WTC11 (cell line): ENCODE measurements around the gene LRIT3. TPM values are rescaled to one million over a fixed set of nuclear protein-coding genes. Genes with fewer than 3 reads are reported as not detected.

Experiments used
- ATAC-seq: fragments of 200-7000 bp; cut with Tn5 transposase; 2 replicates; pipeline ENCODE4 v1.10.0; 2021; ENCODE audit warnings: mild to moderate bottlenecking, moderate library complexity
- CTCF ChIA-PET: fragments of 300-600 bp; sonication (Branson Sonifier 250); formaldehyde crosslinking; loops from one replicate; lab custom pipeline; 2021; ENCODE audit warnings: antibody characterized with exemption; lab: Charles Lee
- POLR2A ChIA-PET: fragments of 350-600 bp; sonication (Branson Sonifier 250); formaldehyde crosslinking; loops from one replicate; lab custom pipeline; 2021; ENCODE audit warnings: antibody characterized with exemption; lab: Charles Lee
- DNase-seq: peaks from one replicate; pipeline ENCODE4 v3.0.0; 2021; ENCODE audit warnings: low spot score
- H3K27ac Mint-ChIP-seq: 2 replicates; pipeline ENCODE4 v1.8.0; 2021; ENCODE audit warnings: mixed read lengths
- H3K27me3 Mint-ChIP-seq: 2 replicates; pipeline ENCODE4 v1.8.0; 2021; ENCODE audit warnings: low read depth, mild to moderate bottlenecking, moderate library complexity, mixed read lengths
- H3K36me3 Mint-ChIP-seq: 2 replicates; pipeline ENCODE4 v1.8.0; 2021; ENCODE audit warnings: mixed read lengths
- H3K4me1 Mint-ChIP-seq: 2 replicates; pipeline ENCODE4 v1.8.0; 2022; ENCODE audit warnings: mixed read lengths
- H3K4me3 Mint-ChIP-seq: 2 replicates; pipeline ENCODE4 v1.8.0; 2021; ENCODE audit warnings: mild to moderate bottlenecking, moderate library complexity, mixed read lengths
- H3K9me3 Mint-ChIP-seq: 2 replicates; pipeline ENCODE4 v1.8.0; 2021; ENCODE audit warnings: mixed read lengths
- ATF1 ChIP-seq: sonication (generic); formaldehyde crosslinking; IDR thresholded peaks from 2 replicates; pipeline ENCODE4 v1.8.1; 2023; ENCODE audit warnings: mild to moderate bottlenecking, moderate library complexity, missing genetic modification reagents
- CREB1 ChIP-seq: sonication (generic); formaldehyde crosslinking; IDR thresholded peaks from 2 replicates; pipeline ENCODE4 v1.8.0; 2023; ENCODE audit warnings: mild to moderate bottlenecking, missing genetic modification reagents
- JUN ChIP-seq: sonication (generic); formaldehyde crosslinking; IDR thresholded peaks from 2 replicates; pipeline ENCODE4 v1.8.0; 2023; ENCODE audit warnings: mild to moderate bottlenecking, missing genetic modification reagents
- NR1H2 ChIP-seq: sonication (generic); formaldehyde crosslinking; IDR thresholded peaks from 2 replicates; pipeline ENCODE4 v1.9.0; 2021; ENCODE audit warnings: mild to moderate bottlenecking, moderate library complexity, missing genetic modification reagents
- PREB ChIP-seq: sonication (generic); formaldehyde crosslinking; IDR thresholded peaks from 2 replicates; pipeline ENCODE4 v1.8.1; 2022; ENCODE audit warnings: mild to moderate bottlenecking, missing genetic modification reagents, moderate library complexity, borderline replicate concordance
- SMAD3 ChIP-seq: sonication (generic); formaldehyde crosslinking; IDR thresholded peaks from 2 replicates; pipeline ENCODE4 v1.8.0; 2022; ENCODE audit warnings: missing genetic modification reagents, mild to moderate bottlenecking, borderline replicate concordance
- SMAD4 ChIP-seq: sonication (generic); formaldehyde crosslinking; IDR thresholded peaks from 2 replicates; pipeline ENCODE4 v1.8.0; 2022; ENCODE audit warnings: mild to moderate bottlenecking, missing genetic modification reagents
- ZNF423 ChIP-seq: fragments of 250-450 bp; sonication (Bioruptor Pico); IDR thresholded peaks from 2 replicates; pipeline ENCODE4 v2.1.2; 2022; ENCODE audit warnings: mild to moderate bottlenecking, moderate library complexity
- ZNF425 ChIP-seq: fragments of 250-450 bp; sonication (Bioruptor Pico); conservative IDR thresholded peaks from 2 replicates; pipeline ENCODE4 v1.9.0; 2021; ENCODE audit warnings: mild to moderate bottlenecking
- ZNF671 ChIP-seq: fragments of 250-450 bp; sonication (Bioruptor Pico); IDR thresholded peaks from 2 replicates; pipeline ENCODE4 v1.8.0; 2021; ENCODE audit warnings: mild to moderate bottlenecking
- ZSCAN18 ChIP-seq: fragments of 250-450 bp; sonication (Bioruptor Pico); IDR thresholded peaks from 2 replicates; pipeline ENCODE4 v2.1.2; 2022; ENCODE audit warnings: mild to moderate bottlenecking, moderate library complexity
- total RNA-seq: library from RNA; stranded (reverse); gene quantifications from 3 replicates; pipeline ENCODE4 v1.2.3, GENCODE V29; 2021
- TF ChIP-seq, protein P1 (sequence below): sonication (generic); formaldehyde crosslinking; IDR thresholded peaks from 2 replicates; pipeline ENCODE4 v1.8.1; 2023; ENCODE audit warnings: mild to moderate bottlenecking, missing genetic modification reagents, moderate library complexity
- TF ChIP-seq, protein P2 (sequence below): sonication (generic); formaldehyde crosslinking; conservative IDR thresholded peaks from 2 replicates; pipeline ENCODE4 v1.8.1; 2022; ENCODE audit warnings: mild to moderate bottlenecking, missing genetic modification reagents
- TF ChIP-seq, protein P3 (sequence below): sonication (generic); formaldehyde crosslinking; IDR thresholded peaks from 2 replicates; pipeline ENCODE4 v1.8.0; 2022; ENCODE audit warnings: mild to moderate bottlenecking, missing genetic modification reagents

Gene LRIT3
- total RNA-seq, 1 experiment from 2014 or later = 0.11 TPM

DNA sequence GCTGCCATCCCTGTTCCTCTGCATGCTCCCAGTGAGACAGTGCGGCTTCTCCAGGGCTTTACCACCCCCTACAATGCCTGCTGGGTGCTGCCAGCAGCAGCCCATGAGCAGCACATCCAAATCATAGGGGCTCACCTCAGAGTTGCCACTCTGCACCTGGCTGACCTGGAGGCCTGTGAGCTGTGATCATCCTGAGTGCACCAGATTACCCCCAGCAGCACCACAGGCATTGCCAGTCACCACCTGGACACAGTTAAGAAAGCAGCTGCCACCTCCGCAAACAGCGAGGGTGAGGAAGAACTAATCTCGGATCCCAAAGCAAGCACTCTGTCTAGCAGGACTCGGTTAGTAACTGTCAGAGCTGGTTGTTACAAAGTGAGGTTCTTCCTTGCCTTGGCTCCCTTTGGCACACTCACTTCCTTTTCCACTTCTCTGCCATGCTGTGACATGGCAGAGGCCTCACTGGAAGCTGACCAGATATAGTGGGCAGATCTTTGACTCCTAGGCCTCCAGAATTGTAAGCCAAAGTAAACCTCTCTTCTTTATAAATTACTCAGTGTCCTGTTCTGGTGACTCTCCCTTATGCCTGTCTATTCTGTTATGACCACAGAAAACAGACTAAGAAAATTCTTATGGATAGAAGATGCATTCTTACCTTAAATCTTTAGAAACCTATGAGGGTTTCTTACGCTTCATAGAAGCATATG, 25.2 kb downstream of the LRIT3 start:
- Mint-ChIP-seq H3K27ac (no peak overlapping the region), H3K36me3 (no peaks in the 10 kb centered on the region; the same call in 1 of the 2 replicates), H3K4me1 (no peaks in the 10 kb centered on the region), H3K9me3 (peaks cover 13% of the 10 kb centered on the region), H3K27me3 (no peaks in the 10 kb centered on the region), H3K4me3 (no peak overlapping the region)
- ATAC-seq (no peak), DNase-seq (no peak)
- POLR2A ChIA-PET = no interaction called here
- TF ChIP-seq SMAD4 (CRISPR knock-in tag) = no peak
- TF ChIP-seq NR1H2 (CRISPR knock-in tag) = no peak
- no peak for TF ChIP-seq ZNF671 (CRISPR knock-in tag)
- no peak for TF ChIP-seq SMAD3
- TF ChIP-seq JUN (CRISPR knock-in tag) = no peak
- TF ChIP-seq ZSCAN18 (CRISPR knock-in tag) = no peak
- TF ChIP-seq, protein P1, sequence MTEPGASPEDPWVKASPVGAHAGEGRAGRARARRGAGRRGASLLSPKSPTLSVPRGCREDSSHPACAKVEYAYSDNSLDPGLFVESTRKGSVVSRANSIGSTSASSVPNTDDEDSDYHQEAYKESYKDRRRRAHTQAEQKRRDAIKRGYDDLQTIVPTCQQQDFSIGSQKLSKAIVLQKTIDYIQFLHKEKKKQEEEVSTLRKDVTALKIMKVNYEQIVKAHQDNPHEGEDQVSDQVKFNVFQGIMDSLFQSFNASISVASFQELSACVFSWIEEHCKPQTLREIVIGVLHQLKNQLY = no peak
- TF ChIP-seq, protein P2, sequence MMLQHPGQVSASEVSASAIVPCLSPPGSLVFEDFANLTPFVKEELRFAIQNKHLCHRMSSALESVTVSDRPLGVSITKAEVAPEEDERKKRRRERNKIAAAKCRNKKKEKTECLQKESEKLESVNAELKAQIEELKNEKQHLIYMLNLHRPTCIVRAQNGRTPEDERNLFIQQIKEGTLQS (CRISPR knock-in tag) = no peak
- TF ChIP-seq CREB1 (CRISPR knock-in tag) = no peak
- TF ChIP-seq ATF1 (CRISPR knock-in tag) = no peak
- TF ChIP-seq, protein P3, sequence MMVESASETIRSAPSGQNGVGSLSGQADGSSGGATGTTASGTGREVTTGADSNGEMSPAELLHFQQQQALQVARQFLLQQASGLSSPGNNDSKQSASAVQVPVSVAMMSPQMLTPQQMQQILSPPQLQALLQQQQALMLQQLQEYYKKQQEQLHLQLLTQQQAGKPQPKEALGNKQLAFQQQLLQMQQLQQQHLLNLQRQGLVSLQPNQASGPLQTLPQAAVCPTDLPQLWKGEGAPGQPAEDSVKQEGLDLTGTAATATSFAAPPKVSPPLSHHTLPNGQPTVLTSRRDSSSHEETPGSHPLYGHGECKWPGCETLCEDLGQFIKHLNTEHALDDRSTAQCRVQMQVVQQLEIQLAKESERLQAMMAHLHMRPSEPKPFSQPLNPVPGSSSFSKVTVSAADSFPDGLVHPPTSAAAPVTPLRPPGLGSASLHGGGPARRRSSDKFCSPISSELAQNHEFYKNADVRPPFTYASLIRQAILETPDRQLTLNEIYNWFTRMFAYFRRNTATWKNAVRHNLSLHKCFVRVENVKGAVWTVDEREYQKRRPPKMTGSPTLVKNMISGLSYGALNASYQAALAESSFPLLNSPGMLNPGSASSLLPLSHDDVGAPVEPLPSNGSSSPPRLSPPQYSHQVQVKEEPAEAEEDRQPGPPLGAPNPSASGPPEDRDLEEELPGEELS (CRISPR knock-in tag) = no peak
- no peak for TF ChIP-seq PREB (CRISPR knock-in tag)
- CTCF ChIA-PET = no interaction called here

GRCh38 chr4:109873791-109874514, 26.0 kb downstream of the LRIT3 start:
- Mint-ChIP-seq H3K9me3 (peaks cover 13% of the 10 kb centered on the region), H3K4me3 (no peak overlapping the region), H3K36me3 (no peaks in the 10 kb centered on the region; the same call in 1 of the 2 replicates), H3K27ac (no peak overlapping the region), H3K27me3 (no peaks in the 10 kb centered on the region), H3K4me1 (no peaks in the 10 kb centered on the region)
- TF ChIP-seq ZNF423 (CRISPR knock-in tag) (no peak), ZNF425 (no peak)
- no peak for DNase-seq
- POLR2A ChIA-PET = interaction anchor here (0.6 kb wide), 1 partner anchor 84 kb away, joined by 3 read pairs; no protein-coding TSS in a partner anchor
- ATAC-seq = no peak
- CTCF ChIA-PET = no interaction called here
